ELF-1 (cell line): Measurements from ENCODE around the gene SPECC1.
"Not testable (repeated sequence)": the region's sequence is repeated elsewhere in the genome, so short reads cannot be mapped to it uniquely, and the experiment has no call there.

ENCODE experiments used
- DNase-seq: peaks from one replicate; pipeline ENCODE4 v3.0.0-alpha.2; 2016; ENCODE audit warnings: low read depth, low spot score

Gene SPECC1

GRCh38 chr17:20068445-20068844, 59.3 kb downstream of the SPECC1 start:
- no peak for DNase-seq

- no peak for DNase-seq
These were observed 62.9 kb downstream of the SPECC1 start for GRCh38 chr17:20071824-20072691.

GRCh38 chr17:20072692-20072992, 63.5 kb downstream of the SPECC1 start:
- DNase-seq: no peak

- no peak for DNase-seq
These were observed 64.2 kb downstream of the SPECC1 start for GRCh38 chr17:20073055-20073979.

GRCh38 chr17:20074001-20074400, 64.8 kb downstream of the SPECC1 start:
- DNase-seq: no peak

GRCh38 chr17:20074489-20074888, 65.3 kb downstream of the SPECC1 start:
- DNase-seq: no peak

GRCh38 chr17:20076137-20076536, 67.0 kb downstream of the SPECC1 start:
- DNase-seq: not testable (repeated sequence)

- DNase-seq: no peak
These were observed 69.0 kb downstream of the SPECC1 start for GRCh38 chr17:20077978-20078685.

- no peak for DNase-seq
These were observed 71.4 kb downstream of the SPECC1 start for GRCh38 chr17:20080513-20080912.

GRCh38 chr17:20083156-20083859, 74.1 kb downstream of the SPECC1 start:
- DNase-seq: no peak

GRCh38 chr17:20084621-20085282, 75.6 kb downstream of the SPECC1 start:
- DNase-seq: no peak

GRCh38 chr17:20085283-20085845, 76.2 kb downstream of the SPECC1 start:
- DNase-seq: no peak

GRCh38 chr17:20086416-20087076, 77.4 kb downstream of the SPECC1 start:
- no peak for DNase-seq

- no peak for DNase-seq
These were observed 78.5 kb downstream of the SPECC1 start for GRCh38 chr17:20087538-20088250.

GRCh38 chr17:20089756-20090547, 80.8 kb downstream of the SPECC1 start:
- DNase-seq: no peak

- no peak for DNase-seq
These were observed 82.2 kb downstream of the SPECC1 start for GRCh38 chr17:20091174-20092029.

GRCh38 chr17:20092261-20092867, 83.2 kb downstream of the SPECC1 start:
- DNase-seq: no peak
